T-cell (primary cell): Measurements from ENCODE around the gene MED12L. TPM values are rescaled to one million over a fixed set of nuclear protein-coding genes. Genes with fewer than 3 reads are reported as not detected.
A peak's percentile ranks its signal among the peaks of the same experiment; 100 is the strongest.

Experiments used
- ATAC-seq, 4 experiments: fragments of 200-7000 bp in 3 of 4; fragments of 150-1000 bp in 1 of 4; cut with Tn5 transposase; replicated peaks in 1 of 4; 1 replicate in 3 of 4; 2 replicates in 1 of 4; pipeline ENCODE4 v1.10.0; 2021; ENCODE audit warnings: moderate library complexity in 3 of 4, mild to moderate bottlenecking in 2 of 4, moderate number of reproducible peaks in 1 of 4
- CTCF ChIA-PET, 2 donors: fragments of 300-600 bp; sonication (Branson Sonifier 250); formaldehyde crosslinking; loops; one replicate each; lab custom pipeline; 2022; ENCODE audit warnings: antibody characterized with exemption in 2 of 2; lab: Charles Lee
- POLR2A ChIA-PET, 2 donors: fragments of 300-600 bp; sonication (Branson Sonifier 250); formaldehyde crosslinking; loops; one replicate each; lab custom pipeline; 2022; ENCODE audit warnings: antibody characterized with exemption in 2 of 2; lab: Charles Lee
- DNase-seq, 35 experiments: peaks; one replicate each; pipeline versions ENCODE4 v3.0.0 to v3.0.0-alpha.2; 2013 to 2023
- H3K27ac ChIP-seq: one replicate; pipeline ENCODE4 v1.5.1; 2013; ENCODE audit warnings: low read length
- H3K27me3 ChIP-seq, 2 experiments: replicated peaks in 1 of 2; 1 replicate in 1 of 2; 2 replicates in 1 of 2; pipeline versions ENCODE4 v1.6.1 to v1.7.0; 2013; ENCODE audit warnings: low read length in 1 of 2, mixed read lengths in 1 of 2; ENCODE audit not compliant: control insufficient read depth in 2 of 2, insufficient read depth in 2 of 2; ENCODE audit errors: extremely low read depth in 1 of 2
- H3K36me3 ChIP-seq, 2 donors: 1 replicate in 1 of 2; 2 replicates in 1 of 2; pipeline versions ENCODE4 v1.6.1 to v1.7.0; 2013; ENCODE audit warnings: low read length in 1 of 2; ENCODE audit not compliant: control insufficient read depth in 2 of 2, insufficient read depth in 1 of 2; ENCODE audit errors: extremely low read depth in 1 of 2
- H3K4me1 ChIP-seq, 2 experiments: 1 replicate in 1 of 2; 2 replicates in 1 of 2; pipeline versions ENCODE4 v1.6.1 to v1.7.0; 2013; ENCODE audit warnings: low read length in 2 of 2, mixed read lengths in 1 of 2; ENCODE audit not compliant: insufficient read depth in 2 of 2, control insufficient read depth in 1 of 2; ENCODE audit errors: extremely low read depth in 1 of 2
- H3K4me3 ChIP-seq, 2 donors: 1 replicate in 1 of 2; 2 replicates in 1 of 2; pipeline versions ENCODE4 v1.5.1 to v1.7.0; 2013; ENCODE audit warnings: mild to moderate bottlenecking in 2 of 2, low read length in 1 of 2, moderate library complexity in 1 of 2; ENCODE audit not compliant: control insufficient read depth in 1 of 2; ENCODE audit errors: extremely low read depth in 1 of 2
- H3K9me3 ChIP-seq: 2 replicates; pipeline ENCODE4 v1.7.0; 2013
- H3K27ac Mint-ChIP-seq, 2 donors: one replicate each; pipeline ENCODE4 v1.8.0; 2020 to 2021; ENCODE audit warnings: mild to moderate bottlenecking in 2 of 2, mixed read lengths in 2 of 2
- H3K27me3 Mint-ChIP-seq, 2 donors: one replicate each; pipeline ENCODE4 v1.8.0; 2021 to 2022; ENCODE audit warnings: mixed read lengths in 2 of 2
- H3K36me3 Mint-ChIP-seq: one replicate; pipeline ENCODE4 v1.8.0; 2021; ENCODE audit warnings: mixed read lengths
- H3K4me1 Mint-ChIP-seq, 3 donors: one replicate each; pipeline ENCODE4 v1.8.0; 2020 to 2022; ENCODE audit warnings: mixed read lengths in 3 of 3, mild to moderate bottlenecking in 1 of 3
- H3K4me3 Mint-ChIP-seq, 3 donors: one replicate each; pipeline ENCODE4 v1.8.0; 2020 to 2022; ENCODE audit warnings: mild to moderate bottlenecking in 3 of 3, mixed read lengths in 3 of 3, moderate library complexity in 3 of 3
- H3K9me3 Mint-ChIP-seq, 3 donors: one replicate each; pipeline ENCODE4 v1.8.0; 2020 to 2022; ENCODE audit warnings: mixed read lengths in 3 of 3
- WGBS: methylation state at CpG from one replicate; pipeline ENCODE4 v1.1.5; 2013; ENCODE audit warnings: missing lambda C conversion rate; ENCODE audit not compliant: insufficient coverage; 5-methylcytosine and 5-hydroxymethylcytosine counted together
- total RNA-seq, 35 experiments: library from RNA in 6 of 35; stranded (reverse) in 6 of 35; fragments of 120-200 nt in 1 of 35; gene quantifications; one replicate each; pipeline versions ENCODE4 v1.2.1 to v1.2.4 and lab custom pipeline; 2013 to 2026

The MED12L gene
- total RNA-seq, 5 donors from 2014 or later (not counting 1 experiment from before 2014, with no cell fraction given): 0.55 to 2.1 (median 0.66) TPM

GRCh38 chr3:151305060-151305774 lies 219.8 kb downstream of the MED12L start:
- Mint-ChIP-seq H3K27ac (no peak overlapping the region), H3K9me3 (no peaks in the 10 kb centered on the region), H3K36me3 (no peaks in the 10 kb centered on the region), H3K4me1 (peaks cover 0 to 16% (median 8%) of the 10 kb centered on the region in 3 donors), H3K27me3 (peaks cover 11 to 17% of the 10 kb centered on the region in 2 donors), H3K4me3 (no peak overlapping the region)
- H3K4me3 ChIP-seq: no peak overlapping the region
- H3K36me3 ChIP-seq: no peaks in the 10 kb centered on the region
- ChIA-PET CTCF (interaction anchor here in 1 of 2 donors (0.8 kb wide), 1 partner anchor 14 kb away, joined by 3 read pairs; no protein-coding TSS in a partner anchor), POLR2A (interaction anchor here in 1 of 2 donors (0.6 kb wide), 1 partner anchor 37 kb away, joined by 3 read pairs; no protein-coding TSS in a partner anchor)
- DNase-seq (no peak), ATAC-seq (peak in 1 of 4 experiments; percentile 31)
- H3K27ac ChIP-seq: no peak overlapping the region
- H3K9me3 ChIP-seq: no peaks in the 10 kb centered on the region
- H3K4me1 ChIP-seq: no peaks in the 10 kb centered on the region
- WGBS: 100% methylated on average over 1 of the region's 7 CpGs
- no peaks in the 10 kb centered on the region for H3K27me3 ChIP-seq

- Histone ChIP-seq H3K4me3 (no peak overlapping the region), H3K9me3 (no peaks in the 10 kb centered on the region), H3K27ac (no peak overlapping the region), H3K4me1 (no peaks in the 10 kb centered on the region), H3K27me3 (no peaks in the 10 kb centered on the region), H3K36me3 (no peaks in the 10 kb centered on the region)
- Mint-ChIP-seq H3K4me3 (no peak overlapping the region), H3K4me1 (peaks cover 0 to 16% (median 8%) of the 10 kb centered on the region in 3 donors), H3K27me3 (peaks cover 11 to 14% of the 10 kb centered on the region in 2 donors), H3K9me3 (no peaks in the 10 kb centered on the region), H3K36me3 (no peaks in the 10 kb centered on the region), H3K27ac (no peak overlapping the region)
- ATAC-seq (no peak), DNase-seq (no peak)
- ChIA-PET CTCF (no interaction called here), POLR2A (no interaction called here)
- WGBS: no CpG with 5 or more reads among the region's 4 CpGs
Observed at GRCh38 chr3:151305775-151306151, 220.3 kb downstream of the MED12L start.

- no peaks in the 10 kb centered on the region for H3K9me3 ChIP-seq
- H3K27me3 Mint-ChIP-seq: peaks cover 11 to 12% of the 10 kb centered on the region in 2 donors
- POLR2A ChIA-PET: no interaction called here
- no peaks in the 10 kb centered on the region for H3K9me3 Mint-ChIP-seq
- H3K27me3 ChIP-seq: no peaks in the 10 kb centered on the region
- H3K27ac Mint-ChIP-seq: no peak overlapping the region
- WGBS: 100% methylated on average over 3 of the region's 6 CpGs
- H3K27ac ChIP-seq: no peak overlapping the region
- DNase-seq (no peak), ATAC-seq (no peak)
- no peaks in the 10 kb centered on the region for H3K36me3 ChIP-seq
- H3K4me3 ChIP-seq: no peak overlapping the region
- no peaks in the 10 kb centered on the region for H3K4me1 ChIP-seq
- CTCF ChIA-PET: no interaction called here
- H3K4me3 Mint-ChIP-seq: no peak overlapping the region
- H3K4me1 Mint-ChIP-seq: peaks cover 0 to 16% (median 8%) of the 10 kb centered on the region in 3 donors
- H3K36me3 Mint-ChIP-seq: no peaks in the 10 kb centered on the region
Observed at GRCh38 chr3:151306168-151306810, 220.8 kb downstream of the MED12L start.

- H3K27me3 Mint-ChIP-seq: peaks cover 8 to 11% of the 10 kb centered on the region in 2 donors
- no peaks in the 10 kb centered on the region for H3K9me3 ChIP-seq
- peaks cover 0 to 16% (median 8%) of the 10 kb centered on the region in 3 donors for H3K4me1 Mint-ChIP-seq
- H3K27ac ChIP-seq: no peak overlapping the region
- DNase-seq (no peak), ATAC-seq (no peak)
- H3K36me3 Mint-ChIP-seq: no peaks in the 10 kb centered on the region
- H3K27ac Mint-ChIP-seq: no peak overlapping the region
- H3K4me3 Mint-ChIP-seq: no peak overlapping the region
- POLR2A ChIA-PET: interaction anchor here in 1 of 2 donors (0.6 kb wide), 1 partner anchor 106 kb away, joined by 3 read pairs; no protein-coding TSS in a partner anchor
- no peaks in the 10 kb centered on the region for H3K36me3 ChIP-seq
- H3K9me3 Mint-ChIP-seq: no peaks in the 10 kb centered on the region
- no peaks in the 10 kb centered on the region for H3K27me3 ChIP-seq
- CTCF ChIA-PET: interaction anchor here (0.6 to 0.7 kb wide), 2 partner anchors 140 to 155 kb away, joined by 3 read pairs; no protein-coding TSS in a partner anchor
- H3K4me3 ChIP-seq: no peak overlapping the region
- no peaks in the 10 kb centered on the region for H3K4me1 ChIP-seq
Observed at GRCh38 chr3:151307131-151307530, 221.7 kb downstream of the MED12L start.

- WGBS: no CpG with 5 or more reads among the region's 1 CpG
- no peak for ATAC-seq
- CTCF ChIA-PET: interaction anchor here (0.6 to 0.7 kb wide), 2 partner anchors 77 to 140 kb away, joined by 3 to 5 read pairs; no protein-coding TSS in a partner anchor
Observed at GRCh38 chr3:151307583-151308488, 222.4 kb downstream of the MED12L start.

GRCh38 chr3:151309566-151309965 lies 224.1 kb downstream of the MED12L start:
- Histone ChIP-seq H3K4me3 (no peak overlapping the region), H3K36me3 (no peaks in the 10 kb centered on the region), H3K4me1 (no peaks in the 10 kb centered on the region), H3K27me3 (no peaks in the 10 kb centered on the region), H3K9me3 (no peaks in the 10 kb centered on the region), H3K27ac (no peak overlapping the region)
- Mint-ChIP-seq H3K4me3 (no peak overlapping the region), H3K9me3 (no peaks in the 10 kb centered on the region), H3K4me1 (peaks cover 0 to 16% (median 8%) of the 10 kb centered on the region in 3 donors), H3K27ac (no peak overlapping the region), H3K36me3 (no peaks in the 10 kb centered on the region), H3K27me3 (no peaks in the 10 kb centered on the region)
- ATAC-seq (no peak), DNase-seq (no peak)
- ChIA-PET POLR2A (no interaction called here), CTCF (no interaction called here)
- WGBS: 100% methylated on average over 1 of the region's 2 CpGs

More at GRCh38 chr3:151307583-151308488, 222.4 kb downstream of the MED12L start:
- Mint-ChIP-seq H3K4me3 (no peak overlapping the region), H3K27me3 (peaks cover 5 to 8% of the 10 kb centered on the region in 2 donors), H3K27ac (no peak overlapping the region), H3K9me3 (no peaks in the 10 kb centered on the region), H3K36me3 (no peaks in the 10 kb centered on the region), H3K4me1 (peaks cover 0 to 16% (median 8%) of the 10 kb centered on the region in 3 donors)
- DNase-seq: no peak
- Histone ChIP-seq H3K36me3 (no peaks in the 10 kb centered on the region), H3K9me3 (no peaks in the 10 kb centered on the region), H3K27me3 (no peaks in the 10 kb centered on the region), H3K4me3 (no peak overlapping the region), H3K27ac (no peak overlapping the region), H3K4me1 (no peaks in the 10 kb centered on the region)
- POLR2A ChIA-PET: interaction anchor here in 1 of 2 donors (0.7 kb wide), 1 partner anchor 1866 kb away, joined by 3 read pairs; no protein-coding TSS in a partner anchor
